ENCODE results near the gene TRIM24. TPM values are rescaled to one million over a fixed set of nuclear protein-coding genes. Genes with fewer than 3 reads are reported as not detected.

The TRIM24 gene
- total and polyA plus RNA-seq, 2 of the 13 experiments (the other 11 are each of a cell fraction or from before 2014, with no cell fraction given), result 100 to 106 TPM

- TF ChIP-seq ZNF367 (CRISPR knock-in tag; IDR thresholded peaks at IDR 0.05; ENCODE audit: borderline replicate concordance) (no peak), SNAPC4 (CRISPR knock-in tag; IDR thresholded peaks at IDR 0.05) (no peak), ZNF510 (CRISPR knock-in tag; IDR thresholded peaks at IDR 0.05; ENCODE audit: low read depth) (0 out of 2 replicates have a peak, but pooled peaks have one; percentile 27), ZNF598 (CRISPR knock-in tag; IDR thresholded peaks at IDR 0.05; ENCODE audit: borderline replicate concordance) (no peak), RBFOX2 (IDR thresholded peaks at IDR 0.05; ENCODE audit: low read depth, low read length) (no peak), ZSCAN9 (CRISPR knock-in tag; IDR thresholded peaks at IDR 0.05; ENCODE audit: borderline replicate concordance) (no peak; the same call in 1 of the 2 replicates), NFATC3 (CRISPR knock-in tag; IDR thresholded peaks at IDR 0.05) (no peak), TBX3 (IDR thresholded peaks at IDR 0.05; ENCODE audit: borderline replicate concordance) (no peak), NCOR1 (IDR thresholded peaks at IDR 0.05; ENCODE audit: borderline replicate concordance, low read length) (no peak), FOSL2 (CRISPR knock-in tag; IDR thresholded peaks at IDR 0.05) (peak; percentile 53; the same call in 1 of the 2 replicates), HIC2 (CRISPR knock-in tag; IDR thresholded peaks at IDR 0.05; ENCODE audit: low read depth) (no peak), TEAD2 (CRISPR knock-in tag; IDR thresholded peaks at IDR 0.05) (no peak), BHLHE40 (IDR thresholded peaks at IDR 0.05; ENCODE audit: low read length) (no peak), SUZ12 (IDR thresholded peaks at IDR 0.05; ENCODE audit: low read depth, low read length) (no peak), ZNF33A (CRISPR knock-in tag; IDR thresholded peaks at IDR 0.05; ENCODE audit: borderline replicate concordance) (no peak), ZNF607 (CRISPR knock-in tag; IDR thresholded peaks at IDR 0.05; ENCODE audit: borderline replicate concordance) (0 out of 2 replicates have a peak, but pooled peaks have one; percentile 13), JUNB (CRISPR knock-in tag; IDR thresholded peaks at IDR 0.05; ENCODE audit: borderline replicate concordance) (no peak), ATF4 (CRISPR knock-in tag; IDR thresholded peaks at IDR 0.05) (no peak), ZNF891 (CRISPR knock-in tag; IDR thresholded peaks at IDR 0.05) (no peak; the same call in 1 of the 2 replicates), ZFP62 (CRISPR knock-in tag; IDR thresholded peaks at IDR 0.05) (no peak), RNF219 (CRISPR knock-in tag; IDR thresholded peaks at IDR 0.05) (no peak), SATB2 (CRISPR knock-in tag; IDR thresholded peaks at IDR 0.05) (no peak)
These were observed at the start of gene TRIM24 (continued) for GRCh38 chr7:138460176-138460648.
